ENCODE results near the gene TLN1.

TLN1 gene

GRCh38 chr9:35727676-35728040 is 4.3 kb downstream of the TLN1 start:
- no peak for DNase-seq

GRCh38 chr9:35726931-35727330 is 5.1 kb downstream of the TLN1 start:
- DNase-seq, result peak; percentile 28

GRCh38 chr9:35725362-35725761 is 6.6 kb downstream of the TLN1 start:
- no peak for DNase-seq

- DNase-seq, result no peak
Observed at GRCh38 chr9:35723908-35724307, 8.1 kb downstream of the TLN1 start.

GRCh38 chr9:35723426-35723825 is 8.6 kb downstream of the TLN1 start:
- no peak for DNase-seq

GRCh38 chr9:35719546-35719945 is 12.4 kb downstream of the TLN1 start:
- DNase-seq, result no peak

GRCh38 chr9:35718721-35719511 is 13.1 kb downstream of the TLN1 start:
- DNase-seq, result no peak

- no peak for DNase-seq
Observed at GRCh38 chr9:35717132-35717870, 14.7 kb downstream of the TLN1 start.

- DNase-seq, result no peak
Observed at GRCh38 chr9:35716230-35716629, 15.8 kb downstream of the TLN1 start.

- DNase-seq, result no peak
Observed at GRCh38 chr9:35714579-35715252, 17.3 kb downstream of the TLN1 start.

- DNase-seq, result no peak
Observed at GRCh38 chr9:35714123-35714522, 17.9 kb downstream of the TLN1 start.

GRCh38 chr9:35713578-35713977 is 18.4 kb downstream of the TLN1 start:
- DNase-seq, result no peak

- no peak for DNase-seq
Observed at GRCh38 chr9:35712762-35713400, 19.1 kb downstream of the TLN1 start.

GRCh38 chr9:35711501-35712428 is 20.2 kb downstream of the TLN1 start:
- DNase-seq, result no peak

- DNase-seq, result no peak
Observed at GRCh38 chr9:35710818-35711500, 21.0 kb downstream of the TLN1 start.

- DNase-seq, result no peak
Observed at GRCh38 chr9:35708146-35708545, 23.8 kb downstream of the TLN1 start.

- no peak for DNase-seq
Observed at GRCh38 chr9:35706951-35707350, 25.0 kb downstream of the TLN1 start.

GRCh38 chr9:35705836-35706430 is 26.1 kb downstream of the TLN1 start:
- no peak for DNase-seq

GRCh38 chr9:35705372-35705771 is 26.6 kb downstream of the TLN1 start:
- DNase-seq, result no peak

GRCh38 chr9:35703906-35704672 is 27.9 kb downstream of the TLN1 start:
- no peak for DNase-seq

All from stimulated activated CD4-positive, alpha-beta T cell treated with anti-CD3 and anti-CD28 coated beads, Interleukin-12 subunit alpha, Interleukin-12 subunit beta, amount 100 ng/mL, for 4 hours (primary cell).